LNCaP clone FGC (cell line): ENCODE data around the gene ADAM10.

ENCODE experiments used
- DNase-seq: peaks from one replicate; pipeline ENCODE4 v3.0.0-alpha.2; 2011; ENCODE audit warnings: low read depth
- H3K4me3 ChIP-seq: 2 replicates; pipeline ENCODE4 v1.5.1; 2011; ENCODE audit warnings: mild to moderate bottlenecking, low read depth, low read length, control low read depth
- TF ChIP-seq, protein P1 (sequence below): IDR thresholded peaks from 2 replicates; pipeline ENCODE4 v1.5.1; 2012; ENCODE audit warnings: mild to moderate bottlenecking; ENCODE audit not compliant: control insufficient read depth, insufficient read depth; ENCODE audit errors: extremely low read depth

Gene ADAM10

DNA sequence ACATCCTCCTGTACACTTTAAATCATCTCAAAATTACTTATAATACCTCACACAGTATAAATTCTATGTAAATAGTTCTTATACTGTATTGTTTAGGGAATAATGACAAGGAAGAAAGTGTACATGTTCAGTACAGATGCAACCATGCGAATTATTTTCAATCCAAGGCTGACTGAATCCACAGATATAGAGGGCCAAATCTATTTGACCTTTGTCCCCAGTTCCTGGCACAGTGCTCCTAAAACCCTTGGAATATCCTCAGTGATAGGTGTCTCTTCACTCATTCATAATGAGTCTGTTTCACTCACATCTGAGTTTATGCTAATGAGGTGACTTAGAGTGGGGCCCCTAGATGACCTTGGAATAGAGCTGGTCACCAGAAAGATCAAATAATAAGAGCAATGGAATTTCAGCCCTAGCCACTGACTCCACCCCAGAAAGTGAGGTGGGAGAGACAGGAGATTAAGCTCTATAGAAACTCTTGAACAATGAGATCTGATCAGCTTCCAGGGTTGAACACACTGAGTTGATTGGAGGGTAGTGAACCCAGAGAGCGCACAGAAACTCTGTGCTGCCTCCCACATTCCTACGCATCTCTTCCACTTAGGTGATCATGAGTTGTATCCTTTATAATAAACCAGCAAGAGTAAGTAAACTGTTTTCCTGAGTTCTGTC is 65.3 kb downstream of the ADAM10 start:
- no peak overlapping the region for H3K4me3 ChIP-seq
- no peak for DNase-seq
- TF ChIP-seq, protein P1, sequence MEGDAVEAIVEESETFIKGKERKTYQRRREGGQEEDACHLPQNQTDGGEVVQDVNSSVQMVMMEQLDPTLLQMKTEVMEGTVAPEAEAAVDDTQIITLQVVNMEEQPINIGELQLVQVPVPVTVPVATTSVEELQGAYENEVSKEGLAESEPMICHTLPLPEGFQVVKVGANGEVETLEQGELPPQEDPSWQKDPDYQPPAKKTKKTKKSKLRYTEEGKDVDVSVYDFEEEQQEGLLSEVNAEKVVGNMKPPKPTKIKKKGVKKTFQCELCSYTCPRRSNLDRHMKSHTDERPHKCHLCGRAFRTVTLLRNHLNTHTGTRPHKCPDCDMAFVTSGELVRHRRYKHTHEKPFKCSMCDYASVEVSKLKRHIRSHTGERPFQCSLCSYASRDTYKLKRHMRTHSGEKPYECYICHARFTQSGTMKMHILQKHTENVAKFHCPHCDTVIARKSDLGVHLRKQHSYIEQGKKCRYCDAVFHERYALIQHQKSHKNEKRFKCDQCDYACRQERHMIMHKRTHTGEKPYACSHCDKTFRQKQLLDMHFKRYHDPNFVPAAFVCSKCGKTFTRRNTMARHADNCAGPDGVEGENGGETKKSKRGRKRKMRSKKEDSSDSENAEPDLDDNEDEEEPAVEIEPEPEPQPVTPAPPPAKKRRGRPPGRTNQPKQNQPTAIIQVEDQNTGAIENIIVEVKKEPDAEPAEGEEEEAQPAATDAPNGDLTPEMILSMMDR: no peak

DNA sequence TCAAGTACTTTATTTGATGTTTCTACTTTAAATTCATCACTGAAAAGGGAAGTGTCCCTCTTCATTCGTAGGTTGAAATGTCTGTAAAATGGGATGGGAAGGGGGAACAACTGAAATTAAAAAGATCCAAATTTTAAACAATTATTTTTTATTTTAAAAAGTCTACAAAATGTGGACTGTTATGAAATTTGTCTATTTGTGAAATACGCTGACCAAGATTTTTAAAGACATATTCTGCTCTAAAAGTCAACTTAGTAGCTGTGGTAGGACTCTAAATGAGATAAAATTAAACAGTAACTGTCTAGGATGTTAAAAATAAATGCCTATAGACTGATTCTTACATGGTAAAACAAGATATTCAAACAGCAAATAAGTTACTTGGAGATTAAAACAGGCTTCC is 67.3 kb downstream of the ADAM10 start:
- no peak for DNase-seq
- no peak overlapping the region for H3K4me3 ChIP-seq
- TF ChIP-seq, protein P1: no peak

DNA sequence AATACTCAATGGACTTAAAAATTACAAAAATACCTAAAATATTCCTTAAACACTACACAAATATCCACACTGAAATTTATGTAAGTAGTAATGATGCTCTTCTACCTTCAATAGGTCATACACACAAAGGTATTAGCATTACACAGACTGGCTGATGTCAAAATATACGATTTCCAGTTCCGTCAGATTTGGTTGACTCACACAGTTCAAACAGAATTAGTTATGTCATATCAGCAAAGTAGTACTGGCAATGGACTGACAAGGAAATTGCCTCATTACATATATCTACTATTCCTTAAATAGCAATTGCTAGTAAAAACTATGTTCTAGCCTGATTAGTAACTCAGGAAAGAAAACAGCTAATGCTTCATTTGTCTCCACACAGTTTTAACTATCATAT is 70.8 kb downstream of the ADAM10 start:
- DNase-seq: no peak
- no peak overlapping the region for H3K4me3 ChIP-seq
- TF ChIP-seq, protein P1: no peak

DNA sequence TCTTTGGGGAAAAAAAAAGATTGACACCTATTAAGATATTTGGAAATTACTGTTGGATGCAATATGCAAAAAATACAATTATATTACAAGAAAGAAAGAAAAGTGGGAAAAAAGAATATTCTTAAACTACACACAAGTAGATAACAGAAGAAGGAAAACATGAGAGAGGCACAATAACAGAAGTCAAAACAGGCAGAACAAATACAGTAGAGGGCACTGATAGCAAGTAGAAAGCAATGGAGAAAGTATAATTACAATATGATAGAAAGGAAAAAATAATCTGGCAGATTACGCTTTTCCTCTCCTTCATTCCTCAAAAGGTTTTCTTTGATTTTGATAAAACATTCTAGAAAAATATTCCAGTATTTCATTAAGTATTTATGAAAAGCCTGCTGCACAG is 72.1 kb downstream of the ADAM10 start:
- TF ChIP-seq, protein P1: peak; percentile 31
- no peak for DNase-seq

DNA sequence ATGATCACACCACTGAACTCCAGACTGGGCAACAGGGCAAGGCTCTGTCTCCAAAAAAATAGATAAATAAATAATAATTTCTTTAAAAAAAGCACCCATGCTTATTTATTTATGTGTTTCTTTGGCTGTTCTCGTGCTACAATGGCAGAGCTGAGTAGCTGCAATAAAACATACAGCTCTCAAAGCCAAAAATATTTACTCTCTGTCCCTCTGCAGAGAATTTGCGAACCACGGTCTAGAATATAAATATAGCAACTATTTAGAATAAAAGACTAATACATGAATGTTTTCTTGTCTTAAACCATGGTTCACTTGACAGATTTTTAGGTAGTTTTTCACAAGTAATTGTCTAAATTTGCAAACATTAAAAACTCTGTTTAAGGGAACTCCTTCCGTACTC is 72.7 kb downstream of the ADAM10 start:
- no peak overlapping the region for H3K4me3 ChIP-seq
- no peak for DNase-seq
- TF ChIP-seq, protein P1: no peak

More for the DNA sequence above, 72.1 kb downstream of the ADAM10 start:
- H3K4me3 ChIP-seq: no peak overlapping the region

DNA sequence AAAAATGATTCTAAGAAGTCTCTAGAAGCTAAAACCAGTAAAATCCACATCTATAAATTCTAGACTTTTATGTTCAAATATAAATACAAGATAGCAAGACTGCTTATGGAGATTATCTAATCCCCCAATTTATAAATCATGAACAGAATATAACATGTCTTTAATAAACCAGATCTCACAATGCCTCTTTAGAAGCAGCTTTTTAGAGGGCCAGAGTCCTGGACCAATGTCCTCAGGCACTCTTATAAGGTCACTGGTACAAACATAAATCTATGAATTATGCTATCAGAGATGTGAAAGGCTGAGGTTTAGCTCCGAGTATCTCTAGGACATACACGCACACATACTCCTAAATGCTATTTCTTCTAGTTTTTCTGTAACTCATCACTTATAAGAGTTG is 78.3 kb downstream of the ADAM10 start:
- TF ChIP-seq, protein P1: no peak
- DNase-seq: no peak
- no peak overlapping the region for H3K4me3 ChIP-seq

DNA sequence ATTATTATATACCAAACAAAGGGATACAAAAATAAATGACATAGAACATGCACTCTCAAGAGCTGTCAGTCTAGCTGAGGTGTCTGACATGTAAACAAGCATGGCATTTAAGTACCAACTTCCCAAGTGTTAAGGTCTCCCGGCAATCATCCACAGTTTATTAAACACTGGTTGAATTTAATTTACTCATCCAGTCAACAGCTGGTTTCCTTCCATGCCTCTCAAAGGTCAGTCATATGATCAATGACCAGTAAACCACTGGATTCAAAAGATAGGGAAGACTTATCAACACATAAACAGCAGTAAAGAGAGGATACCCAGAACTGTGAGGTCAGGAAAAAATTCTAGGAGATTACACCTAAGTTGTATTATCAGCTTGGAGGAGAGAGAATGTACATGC is 80.4 kb downstream of the ADAM10 start:
- DNase-seq: no peak
- H3K4me3 ChIP-seq: no peak overlapping the region
- TF ChIP-seq, protein P1: no peak
